PC-9 (cell line): ENCODE measurements around the gene ZFPL1. TPM values are rescaled to one million over a fixed set of nuclear protein-coding genes. Genes with fewer than 3 reads are reported as not detected.

ENCODE experiments used
- BruUV-seq: library from RNA; stranded (reverse); fragments of 400-500 nt; replicated peaks from 2 replicates; lab custom pipeline; 2021; lab: Mats Ljungman, UMichigan
- CTCF ChIA-PET: fragments of 300-600 bp; sonication (Branson Sonifier 250); formaldehyde crosslinking; loops from one replicate; lab custom pipeline; 2022; ENCODE audit warnings: antibody characterized with exemption; lab: Charles Lee
- POLR2A ChIA-PET: fragments of 300-600 bp; sonication (Branson Sonifier 250); formaldehyde crosslinking; loops from one replicate; lab custom pipeline; 2022; ENCODE audit warnings: antibody characterized with exemption; ENCODE audit not compliant: unreplicated experiment; lab: Charles Lee
- DNase-seq, 2 experiments: peaks; one replicate each; pipeline versions ENCODE4 v3.0.0 to v3.0.0-alpha.2; 2015 to 2022; ENCODE audit warnings: mixed read lengths in 1 of 2
- H2AFZ ChIP-seq: fragments of 200-600 bp; sonication (generic); 2 replicates; pipeline ENCODE4 v1.8.1; 2017; ENCODE audit warnings: antibody characterized with exemption
- H3F3A ChIP-seq: fragments of 200-600 bp; sonication (generic); 2 replicates; pipeline ENCODE4 v1.8.1; 2017; ENCODE audit warnings: antibody characterized with exemption, mild to moderate bottlenecking, low read depth; ENCODE audit not compliant: insufficient read depth
- H3K27ac ChIP-seq: fragments of 200-600 bp; sonication (generic); 2 replicates; pipeline ENCODE4 v1.6.1; 2016; ENCODE audit warnings: mixed run types
- H3K27me3 ChIP-seq: fragments of 200-600 bp; sonication (generic); 2 replicates; pipeline ENCODE4 v1.6.1; 2016; ENCODE audit warnings: low read depth, mixed run types; ENCODE audit not compliant: insufficient read depth
- H3K36me3 ChIP-seq: fragments of 200-600 bp; sonication (generic); 2 replicates; pipeline ENCODE4 v1.6.1; 2016; ENCODE audit warnings: low read depth, mixed run types
- H3K4me1 ChIP-seq: fragments of 200-600 bp; sonication (generic); replicated peaks from 2 replicates; pipeline ENCODE4 v1.6.1; 2016; ENCODE audit warnings: mixed run types; ENCODE audit not compliant: insufficient read depth
- H3K4me2 ChIP-seq: fragments of 200-600 bp; sonication (generic); 2 replicates; pipeline ENCODE4 v1.6.1; 2017; ENCODE audit warnings: mixed run types
- H3K4me3 ChIP-seq: fragments of 200-600 bp; sonication (generic); 2 replicates; pipeline ENCODE4 v1.6.1; 2016; ENCODE audit warnings: mixed run types
- H3K79me2 ChIP-seq: fragments of 200-600 bp; sonication (generic); 2 replicates; pipeline ENCODE4 v1.6.1; 2017; ENCODE audit warnings: low read depth, mixed run types
- H3K9me2 ChIP-seq: fragments of 200-600 bp; sonication (generic); 2 replicates; pipeline ENCODE4 v1.8.1; 2017; ENCODE audit warnings: mild to moderate bottlenecking; ENCODE audit not compliant: insufficient read depth
- H3K9me3 ChIP-seq: fragments of 200-600 bp; sonication (generic); 2 replicates; pipeline ENCODE4 v1.8.1; 2016; ENCODE audit warnings: low read depth; ENCODE audit not compliant: insufficient read depth
- H4K20me1 ChIP-seq: fragments of 200-600 bp; sonication (generic); 2 replicates; pipeline ENCODE4 v1.8.1; 2017; ENCODE audit not compliant: insufficient read depth
- EZH2 ChIP-seq: fragments of 200-600 bp; sonication (generic); IDR thresholded peaks from 2 replicates; pipeline ENCODE4 v1.8.0; 2017; ENCODE audit warnings: antibody characterized with exemption, low read depth
- intact Hi-C: fragments of 100-400 bp; cut with micrococcal nuclease; formaldehyde crosslinking; loops from one replicate; pipeline ENCODE4 v1.10.0; 2022; ENCODE audit not compliant: unreplicated experiment
- total RNA-seq: library from RNA; stranded (reverse); gene quantifications from 2 replicates; pipeline ENCODE4 v1.2.3, GENCODE V29; 2021
- TF ChIP-seq, protein P1 (sequence below): fragments of 200-600 bp; sonication (generic); conservative IDR thresholded peaks from 2 replicates; pipeline ENCODE4 v1.6.1; 2017; ENCODE audit warnings: mixed run types, antibody characterized with exemption, mild to moderate bottlenecking, moderate library complexity

ZFPL1 gene
- total RNA-seq, 1 experiment from 2014 or later = 68.2 TPM

DNA sequence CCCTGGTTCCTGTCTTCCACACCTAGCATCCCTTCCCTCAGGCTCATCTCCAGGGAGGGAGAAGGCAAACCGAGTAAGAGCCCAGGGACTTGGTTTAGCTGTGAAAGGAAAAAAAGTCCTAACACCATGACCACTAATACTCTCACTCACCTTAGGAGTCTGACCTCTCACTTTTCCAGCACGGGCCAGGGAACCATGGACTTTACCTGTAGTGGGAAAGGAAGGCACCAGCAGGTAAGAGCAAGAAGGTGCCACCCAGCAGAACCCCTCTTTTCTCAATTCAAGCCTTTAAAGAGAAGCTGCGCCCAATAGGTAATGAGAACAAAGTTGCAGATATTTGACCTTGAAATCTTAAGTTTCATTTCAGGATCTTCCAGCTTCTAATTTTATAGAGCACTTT, 36.8 kb downstream of the ZFPL1 start:
- Histone ChIP-seq H3K27ac (peak overlapping the region; percentile 85), H3K79me2 (peaks cover 66% of the 10 kb centered on the region), H3K4me1 (peaks cover 38% of the 10 kb centered on the region), H2AFZ (no peak overlapping the region), H3K27me3 (no peaks in the 10 kb centered on the region), H3K9me2 (no peaks in the 10 kb centered on the region), H3K36me3 (peaks cover 30% of the 10 kb centered on the region), H3F3A (peaks cover 75% of the 10 kb centered on the region), H3K4me2 (peak overlapping the region; percentile 89), H3K4me3 (peak overlapping the region; percentile 92), H4K20me1 (peaks cover 10% of the 10 kb centered on the region; the same call in 1 of the 2 replicates), H3K9me3 (no peaks in the 10 kb centered on the region)
- CTCF ChIA-PET = no interaction called here
- TF ChIP-seq, protein P1, sequence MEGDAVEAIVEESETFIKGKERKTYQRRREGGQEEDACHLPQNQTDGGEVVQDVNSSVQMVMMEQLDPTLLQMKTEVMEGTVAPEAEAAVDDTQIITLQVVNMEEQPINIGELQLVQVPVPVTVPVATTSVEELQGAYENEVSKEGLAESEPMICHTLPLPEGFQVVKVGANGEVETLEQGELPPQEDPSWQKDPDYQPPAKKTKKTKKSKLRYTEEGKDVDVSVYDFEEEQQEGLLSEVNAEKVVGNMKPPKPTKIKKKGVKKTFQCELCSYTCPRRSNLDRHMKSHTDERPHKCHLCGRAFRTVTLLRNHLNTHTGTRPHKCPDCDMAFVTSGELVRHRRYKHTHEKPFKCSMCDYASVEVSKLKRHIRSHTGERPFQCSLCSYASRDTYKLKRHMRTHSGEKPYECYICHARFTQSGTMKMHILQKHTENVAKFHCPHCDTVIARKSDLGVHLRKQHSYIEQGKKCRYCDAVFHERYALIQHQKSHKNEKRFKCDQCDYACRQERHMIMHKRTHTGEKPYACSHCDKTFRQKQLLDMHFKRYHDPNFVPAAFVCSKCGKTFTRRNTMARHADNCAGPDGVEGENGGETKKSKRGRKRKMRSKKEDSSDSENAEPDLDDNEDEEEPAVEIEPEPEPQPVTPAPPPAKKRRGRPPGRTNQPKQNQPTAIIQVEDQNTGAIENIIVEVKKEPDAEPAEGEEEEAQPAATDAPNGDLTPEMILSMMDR = no peak
- POLR2A ChIA-PET = interaction anchor here (0.5 kb wide), 1 partner anchor 126 kb away, joined by 11 read pairs; no protein-coding TSS in a partner anchor
- BruUV-seq = no TSS peak
- DNase-seq = no peak
- intact Hi-C loops = no loop called here

DNA sequence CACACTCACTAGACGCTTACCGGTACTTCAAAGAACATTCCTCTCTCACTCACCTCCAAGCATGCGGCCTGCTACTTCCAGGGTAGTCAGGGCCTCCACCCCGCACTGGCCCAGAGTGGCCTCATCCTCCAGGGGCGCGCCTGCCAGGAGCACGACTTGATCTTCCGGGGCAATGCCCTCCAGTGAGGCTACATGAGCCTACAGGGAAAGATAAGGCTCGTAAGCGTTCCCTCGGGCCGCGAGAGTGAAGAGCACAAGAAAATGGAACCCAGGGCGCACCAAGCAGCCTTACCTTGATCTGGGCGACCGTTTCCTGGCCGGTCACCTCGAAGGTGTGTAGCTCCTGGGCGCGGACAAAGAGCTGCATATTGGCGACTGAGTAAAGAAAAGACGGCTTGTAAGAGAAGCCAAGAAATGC, 37.4 kb downstream of the ZFPL1 start:
- POLR2A ChIA-PET = interaction anchor here (0.5 to 1.1 kb wide), 7 partner anchors 9 to 195 kb away, joined by 3 to 11 read pairs (median 5); partner anchors contain the start of gene CAPN1
- intact Hi-C loops = no loop called here

DNA sequence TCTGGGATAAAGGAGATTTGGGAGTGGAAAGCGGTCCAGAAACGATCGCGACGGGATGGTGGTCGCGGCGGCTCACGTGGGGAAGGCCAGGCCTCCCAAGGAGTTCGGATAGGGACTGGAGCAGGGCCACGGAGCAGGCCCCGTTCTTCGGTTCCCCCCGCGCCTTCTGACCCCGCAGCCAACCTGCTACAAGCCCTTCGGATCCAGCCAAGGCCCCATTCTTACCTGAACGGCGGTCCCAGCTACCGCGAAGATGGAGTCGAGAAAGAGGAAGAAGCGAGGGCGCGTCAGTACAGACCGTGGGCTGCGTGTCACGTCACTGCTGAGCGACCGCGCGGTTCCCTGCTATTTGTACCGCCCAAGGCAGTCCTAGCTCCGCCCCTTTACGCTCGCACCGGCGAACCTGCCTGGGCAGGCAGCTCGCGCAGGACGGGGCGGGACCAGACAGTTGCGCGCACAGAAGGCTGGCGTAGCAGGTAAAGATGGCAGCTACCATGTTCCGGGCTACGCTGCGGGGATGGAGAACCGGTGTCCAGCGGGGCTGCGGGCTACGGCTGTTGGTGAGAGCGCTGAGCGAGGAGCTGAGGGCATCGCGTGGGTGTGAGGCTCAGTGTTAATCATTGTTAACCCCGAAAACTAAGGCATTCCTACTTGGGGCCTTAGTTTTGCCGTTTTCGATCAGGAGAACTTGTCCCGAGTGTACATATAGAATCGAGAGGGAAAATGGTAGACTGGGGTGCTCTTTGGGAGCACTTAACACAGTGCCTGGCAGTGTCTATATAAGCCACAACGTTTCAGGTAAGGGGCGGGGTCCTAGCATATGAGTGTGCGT, 38.1 kb downstream of the ZFPL1 start, which contains the start of the genes FAU and MRPL49:
Gene FAU, minus strand, starts transcription at position 270 of the 832 bp plus-strand sequence. CDS start 321 bp downstream, outside the sequence.
Gene MRPL49, plus strand, starts transcription at position 457 of the 832 bp plus-strand sequence. Its CDS starts 26 bp downstream, at position 483.
- Histone ChIP-seq H2AFZ (peak within 1 kb of the TSS; percentile 77), H3K27ac (peak within 1 kb of the TSS; percentile 85), H3K9me2 (no peaks in the 10 kb centered on the region), H3K36me3 (peaks cover 35% of the 10 kb centered on the region), H3F3A (peaks cover 75% of the 10 kb centered on the region), H3K79me2 (peaks cover 54% of the 10 kb centered on the region), H3K27me3 (no peaks in the 10 kb centered on the region), H3K4me3 (peak within 1 kb of the TSS; percentile 92), H4K20me1 (peaks cover 12% of the 10 kb centered on the region; the same call in 1 of the 2 replicates), H3K9me3 (no peaks in the 10 kb centered on the region), H3K4me1 (peaks cover 30% of the 10 kb centered on the region), H3K4me2 (peak within 1 kb of the TSS; percentile 90)
- POLR2A ChIA-PET = interaction anchor here (0.5 to 1.1 kb wide), 13 partner anchors 10 to 1319 kb away, joined by 3 to 10 read pairs (median 3); partner anchors contain the start of gene CAPN1
- intact Hi-C loops = loop anchor here (1.0 kb wide), 1 partner anchor 61 kb away; no protein-coding TSS in a partner anchor
- TF ChIP-seq, protein P1 = no peak
- no peak for TF ChIP-seq EZH2
- peak; percentile 96 to 99 for DNase-seq
- CTCF ChIA-PET = interaction anchor here (0.5 to 0.9 kb wide), 4 partner anchors 13 to 1190 kb away, joined by 3 to 9 read pairs (median 6); partner anchors contain the start of gene SF1
- BruUV-seq = TSS peak; percentile 55

More for the DNA sequence above, 37.4 kb downstream of the ZFPL1 start:
- TF ChIP-seq EZH2 = no peak
- TF ChIP-seq, protein P1 = no peak
- BruUV-seq = TSS peak; percentile 55
- H3K9me3 ChIP-seq = no peaks in the 10 kb centered on the region
- H3K4me3 ChIP-seq = peak overlapping the region; percentile 92
- H3K4me1 ChIP-seq = peaks cover 32% of the 10 kb centered on the region
- H3K36me3 ChIP-seq = peaks cover 32% of the 10 kb centered on the region
- CTCF ChIA-PET = no interaction called here
- peak overlapping the region; percentile 70 for H2AFZ ChIP-seq
- peaks cover 10% of the 10 kb centered on the region; the same call in 1 of the 2 replicates for H4K20me1 ChIP-seq
- H3K27me3 ChIP-seq = no peaks in the 10 kb centered on the region
- peaks cover 60% of the 10 kb centered on the region for H3K79me2 ChIP-seq
- peak overlapping the region; percentile 89 for H3K4me2 ChIP-seq
- H3F3A ChIP-seq = peaks cover 75% of the 10 kb centered on the region
- no peak for DNase-seq
- H3K27ac ChIP-seq = peak overlapping the region; percentile 85
- H3K9me2 ChIP-seq = no peaks in the 10 kb centered on the region
